Activated CD8-positive, alpha-beta memory T cell treated with anti-CD3 and anti-CD28 coated beads for 1 hour (primary cell): ENCODE measurements around the gene PPP1R26.
"Not testable (repeated sequence)": the region's sequence is repeated elsewhere in the genome, so short reads cannot be mapped to it uniquely, and the experiment has no call there.

Experiments used
- DNase-seq, 2 donors: peaks; one replicate each; pipeline ENCODE4 v3.0.0-alpha.2; 2020; ENCODE audit warnings: low read depth in 1 of 2; ENCODE audit errors: extremely low read depth in 1 of 2

The PPP1R26 gene, protein sequence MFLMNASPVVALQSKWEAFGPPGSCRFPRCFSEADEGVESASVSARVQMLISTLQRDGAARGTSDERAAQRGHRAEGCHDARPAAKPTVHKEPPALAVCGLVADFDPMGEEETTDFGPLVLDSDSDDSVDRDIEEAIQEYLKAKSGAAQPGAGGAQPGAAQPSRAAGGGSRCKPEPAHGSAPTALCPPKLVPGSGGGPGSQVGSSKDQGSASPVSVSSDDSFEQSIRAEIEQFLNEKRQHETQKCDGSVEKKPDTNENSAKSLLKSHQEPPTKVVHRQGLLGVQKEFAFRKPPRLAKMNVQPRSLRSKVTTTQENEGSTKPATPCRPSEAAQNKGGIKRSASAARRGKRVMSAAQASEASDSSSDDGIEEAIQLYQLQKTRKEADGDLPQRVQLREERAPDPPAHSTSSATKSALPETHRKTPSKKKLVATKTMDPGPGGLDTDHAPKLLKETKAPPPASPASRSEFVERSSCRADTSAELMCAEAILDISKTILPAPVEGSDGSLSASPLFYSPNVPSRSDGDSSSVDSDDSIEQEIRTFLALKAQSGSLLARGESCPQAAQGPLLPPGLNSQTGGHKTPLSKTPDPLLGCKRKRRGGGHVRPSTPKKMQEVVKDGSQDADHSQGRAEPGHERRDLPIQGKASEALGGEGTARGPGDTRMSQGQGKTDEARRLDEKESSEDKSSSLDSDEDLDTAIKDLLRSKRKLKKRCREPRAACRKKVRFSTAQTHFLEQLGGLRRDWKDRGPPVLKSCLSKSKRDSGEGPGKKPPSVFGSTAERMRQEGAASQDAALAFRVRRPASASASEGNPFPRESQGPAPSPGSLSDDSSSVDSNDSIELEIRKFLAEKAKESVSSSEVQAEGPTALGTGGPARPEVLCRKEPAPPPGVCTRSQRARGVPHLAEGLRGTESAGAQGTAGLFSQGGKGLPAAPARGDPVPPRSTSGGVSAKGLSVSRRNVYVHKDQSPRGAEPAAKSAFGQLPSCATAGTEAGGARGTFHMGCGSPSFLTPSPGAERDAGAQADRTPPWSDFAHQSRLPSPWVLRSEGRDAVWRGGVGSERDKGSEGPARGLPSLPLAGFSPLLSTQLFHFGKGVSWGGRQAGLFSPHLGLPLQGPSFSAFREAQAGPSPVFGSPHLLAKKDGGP (N-terminal part only)

DNA sequence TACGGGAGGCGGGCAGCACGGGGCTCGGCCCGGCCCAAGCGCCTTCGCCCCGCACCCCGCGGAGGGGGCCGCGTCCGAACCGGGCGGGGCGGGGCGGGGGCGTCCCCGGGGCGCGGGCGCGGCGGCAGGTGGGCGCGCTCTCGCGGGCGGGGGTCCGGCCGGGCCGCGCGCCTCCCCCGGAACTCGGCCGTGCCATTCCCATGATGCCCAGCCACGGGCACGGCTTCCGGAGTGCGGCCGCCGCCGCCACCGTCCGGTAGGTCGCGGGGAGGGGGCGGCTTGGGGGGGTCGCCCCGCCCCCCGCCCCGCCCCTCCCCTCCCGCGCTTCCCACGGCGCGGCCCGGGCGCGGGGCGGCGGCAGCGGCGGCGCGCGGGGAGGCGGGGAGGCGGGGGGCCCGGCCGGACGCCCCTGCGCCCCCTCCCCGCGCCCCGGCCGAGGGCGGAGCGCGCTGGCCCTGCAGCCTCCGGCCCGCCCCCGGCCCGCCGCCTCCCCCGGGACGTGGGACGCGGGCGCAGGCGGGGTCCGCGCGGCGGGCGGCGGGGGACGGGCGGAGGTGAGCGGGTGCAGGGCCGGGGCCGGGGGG, at the start of gene PPP1R26:
TSS of gene PPP1R26 (plus strand) at position 314 of the 584 bp plus-strand sequence. CDS start 4,729 bp downstream, outside the sequence.
- no peak for DNase-seq

- no peak for DNase-seq
These were observed 42.3 kb upstream of the PPP1R26 start for GRCh38 chr9:135437259-135437658.

- not testable (repeated sequence) for DNase-seq
These were observed 41.9 kb upstream of the PPP1R26 start for GRCh38 chr9:135437696-135438095.

DNA sequence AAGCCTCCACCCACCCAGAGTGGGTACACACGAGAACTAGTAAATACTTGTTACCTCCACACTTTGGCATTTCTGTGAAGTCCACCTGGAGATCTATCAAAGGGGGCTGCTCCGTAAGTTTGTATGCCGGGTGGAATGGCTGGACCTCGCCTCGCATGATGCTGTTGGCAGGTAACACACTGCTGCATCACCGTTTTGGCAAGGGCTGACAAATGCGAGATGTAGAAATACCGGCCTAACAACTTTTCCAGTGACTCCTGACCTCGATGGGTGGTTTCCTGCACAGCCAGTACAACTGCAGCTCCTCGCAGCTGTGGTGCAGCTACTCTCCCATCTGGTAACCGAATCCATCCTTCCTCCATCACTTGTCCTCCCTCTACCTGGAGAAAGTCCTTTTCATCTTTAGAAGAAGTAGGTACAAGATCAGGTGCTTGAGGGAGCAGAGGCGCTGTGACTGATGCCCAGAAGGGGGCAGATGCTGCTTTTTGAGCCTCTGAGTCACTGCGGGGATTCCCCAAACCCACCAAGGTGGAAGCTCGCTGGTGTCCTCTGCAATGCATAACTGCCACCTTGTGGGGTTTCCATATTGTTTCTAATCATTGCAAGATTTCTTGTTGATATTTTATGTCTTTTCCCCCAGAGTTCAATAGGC, 40.9 kb upstream of the PPP1R26 start:
- not testable (repeated sequence) for DNase-seq

DNA sequence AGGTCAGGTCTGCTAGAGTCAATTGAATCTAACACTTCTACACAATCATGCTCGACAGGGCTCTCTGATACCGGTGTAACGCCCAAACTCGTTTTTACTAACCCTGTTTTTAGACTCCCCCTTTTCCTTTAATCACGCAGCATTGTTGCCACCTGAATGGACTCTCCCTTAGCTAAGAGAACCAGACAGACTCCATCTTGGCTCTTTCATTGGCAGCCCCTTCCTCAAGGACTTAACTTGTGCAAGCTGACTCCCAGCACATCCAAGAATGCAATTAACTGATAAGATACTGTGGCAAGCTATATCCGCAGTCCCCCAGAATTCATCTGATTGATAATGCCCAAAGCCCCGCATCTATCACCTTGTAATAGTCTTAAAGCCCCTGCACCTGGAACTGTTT, 40.1 kb upstream of the PPP1R26 start:
- DNase-seq, result not testable (repeated sequence)

DNA sequence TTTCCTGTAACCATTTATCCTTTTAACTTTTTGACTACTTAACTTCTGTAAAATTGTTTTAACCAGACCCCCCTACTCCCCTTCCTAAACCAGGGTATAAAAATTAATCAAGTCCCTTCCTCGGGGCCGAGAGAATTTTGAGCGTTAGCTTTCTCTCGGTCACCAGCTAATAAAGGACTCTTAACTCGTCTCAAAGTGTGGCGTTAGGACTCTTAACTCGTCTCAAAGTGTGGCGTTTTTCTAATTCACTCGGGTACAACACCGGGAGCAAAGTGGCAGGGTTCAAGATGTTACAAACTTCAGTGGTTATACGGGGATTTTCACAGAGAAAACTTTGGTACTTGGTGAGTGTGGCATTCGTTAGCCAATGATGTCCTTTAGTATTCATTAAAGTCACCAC, 39.7 kb upstream of the PPP1R26 start:
- no peak for DNase-seq

- DNase-seq, result no peak
These were observed 39.0 kb upstream of the PPP1R26 start for GRCh38 chr9:135440620-135441019.

GRCh38 chr9:135441105-135442071, 38.2 kb upstream of the PPP1R26 start:
- not testable (repeated sequence) for DNase-seq

GRCh38 chr9:135442075-135442474, 37.5 kb upstream of the PPP1R26 start:
- no peak for DNase-seq

DNA sequence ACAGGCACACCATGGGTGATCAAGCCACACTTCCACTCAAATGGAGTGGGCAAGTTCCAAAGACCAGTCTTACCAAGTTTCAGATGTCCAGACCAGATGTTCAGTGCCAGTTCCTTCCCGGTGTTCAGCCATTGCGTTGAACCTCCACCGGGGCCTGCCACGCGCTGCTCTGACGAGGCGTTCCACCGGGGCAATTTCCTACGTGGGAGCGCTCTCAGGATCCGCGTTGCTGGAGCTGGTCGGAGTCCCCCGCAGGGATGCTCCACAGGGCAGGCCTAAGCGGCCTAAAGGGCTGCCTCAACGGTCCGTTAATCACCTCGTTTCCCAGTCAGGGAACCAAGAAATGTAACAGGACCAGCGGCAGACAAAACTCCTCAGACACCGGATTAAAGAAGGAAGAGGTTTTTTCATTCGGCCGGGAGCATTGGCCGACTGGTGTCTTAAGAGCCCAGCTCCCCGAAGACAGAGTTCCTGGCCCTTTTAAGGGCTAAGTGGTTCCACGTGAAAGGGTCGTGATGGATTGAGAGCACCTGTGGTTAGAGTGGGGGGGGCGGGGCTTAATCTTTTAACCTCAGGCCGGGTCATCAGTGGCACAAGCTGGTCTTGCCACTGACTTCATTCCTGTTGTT, 35.7 kb upstream of the PPP1R26 start:
- DNase-seq, result no peak

DNA sequence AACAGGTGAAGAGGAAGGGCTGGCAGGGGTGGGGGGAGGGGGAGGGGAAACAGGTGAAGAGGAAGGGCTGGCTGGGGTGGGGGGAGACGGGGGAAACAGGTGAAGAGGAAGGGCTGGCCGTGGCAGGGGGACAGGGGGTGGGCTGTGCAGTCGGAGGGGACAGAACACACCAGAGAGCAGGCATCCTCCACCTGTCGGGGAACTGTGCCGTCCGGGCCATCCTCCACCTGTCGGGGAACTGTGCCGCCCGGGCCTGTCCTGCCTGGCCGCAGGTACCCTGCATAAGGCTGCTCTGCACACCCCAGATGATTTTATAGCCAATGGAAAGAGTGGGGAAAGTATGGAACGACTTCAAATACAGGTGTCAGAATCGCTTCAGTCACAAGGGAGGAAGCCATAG, 32.5 kb upstream of the PPP1R26 start:
- no peak for DNase-seq

GRCh38 chr9:135448663-135449100, 30.9 kb upstream of the PPP1R26 start:
- no peak for DNase-seq

DNA sequence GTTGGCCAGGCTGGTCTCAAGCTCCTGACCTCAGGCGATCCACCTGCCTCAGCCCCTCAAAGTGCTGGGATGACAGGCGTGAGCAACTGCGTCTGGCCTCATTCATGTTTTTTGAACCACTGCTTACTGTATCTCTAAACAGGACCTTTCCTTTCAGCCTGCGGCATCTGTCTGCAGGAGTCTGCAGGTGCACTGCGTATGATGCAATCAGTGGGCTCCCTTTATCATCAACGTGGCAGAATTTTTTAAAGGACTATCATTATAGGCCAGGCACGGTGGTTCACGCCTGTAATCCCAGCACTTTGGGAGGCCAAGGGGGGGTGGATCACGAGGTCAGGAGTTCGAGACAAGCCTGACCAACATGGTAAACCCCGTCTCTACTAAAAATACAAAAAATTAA, 30.1 kb upstream of the PPP1R26 start:
- DNase-seq, result not testable (repeated sequence)

DNA sequence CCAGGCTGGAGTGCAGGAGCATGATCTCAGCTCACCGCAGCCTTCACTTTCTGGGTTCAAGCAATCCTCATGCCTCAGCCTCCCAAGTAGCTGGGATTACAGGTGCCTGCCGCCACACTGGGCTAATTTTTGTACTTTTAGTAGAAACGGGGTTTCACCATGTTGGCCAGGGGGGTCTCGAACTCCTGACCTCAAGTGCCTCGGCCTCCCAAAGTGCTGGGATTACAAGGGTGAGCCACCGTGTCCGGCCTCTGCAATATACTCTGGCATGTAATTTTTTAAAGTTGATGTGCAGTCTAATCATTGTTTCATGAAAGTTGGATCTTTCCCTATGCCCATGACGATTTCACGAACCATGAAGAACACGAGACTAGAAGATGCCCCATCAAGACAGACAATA, 28.6 kb upstream of the PPP1R26 start:
- DNase-seq, result no peak

DNA sequence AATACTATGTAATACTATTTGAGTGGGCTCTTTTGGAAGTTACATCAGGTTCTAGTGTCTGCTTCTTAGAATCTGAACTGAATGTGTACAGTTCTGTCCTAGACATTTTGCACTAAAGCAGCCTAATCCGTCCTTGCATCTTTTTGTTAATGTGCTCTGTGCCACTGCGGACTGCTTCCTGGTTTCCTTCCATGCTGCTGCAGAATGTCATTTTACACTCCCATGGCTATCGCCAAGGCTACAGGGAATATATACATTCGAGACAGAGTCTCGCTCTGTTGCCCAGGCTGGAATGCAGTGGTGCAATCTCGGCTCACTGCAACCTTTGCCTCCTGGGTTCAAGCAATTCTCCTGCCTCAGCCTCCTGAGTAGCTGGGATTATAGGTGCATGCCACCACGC, 27.7 kb upstream of the PPP1R26 start:
- DNase-seq, result not testable (repeated sequence)

GRCh38 chr9:135454737-135455136, 24.8 kb upstream of the PPP1R26 start:
- DNase-seq, result no peak

DNA sequence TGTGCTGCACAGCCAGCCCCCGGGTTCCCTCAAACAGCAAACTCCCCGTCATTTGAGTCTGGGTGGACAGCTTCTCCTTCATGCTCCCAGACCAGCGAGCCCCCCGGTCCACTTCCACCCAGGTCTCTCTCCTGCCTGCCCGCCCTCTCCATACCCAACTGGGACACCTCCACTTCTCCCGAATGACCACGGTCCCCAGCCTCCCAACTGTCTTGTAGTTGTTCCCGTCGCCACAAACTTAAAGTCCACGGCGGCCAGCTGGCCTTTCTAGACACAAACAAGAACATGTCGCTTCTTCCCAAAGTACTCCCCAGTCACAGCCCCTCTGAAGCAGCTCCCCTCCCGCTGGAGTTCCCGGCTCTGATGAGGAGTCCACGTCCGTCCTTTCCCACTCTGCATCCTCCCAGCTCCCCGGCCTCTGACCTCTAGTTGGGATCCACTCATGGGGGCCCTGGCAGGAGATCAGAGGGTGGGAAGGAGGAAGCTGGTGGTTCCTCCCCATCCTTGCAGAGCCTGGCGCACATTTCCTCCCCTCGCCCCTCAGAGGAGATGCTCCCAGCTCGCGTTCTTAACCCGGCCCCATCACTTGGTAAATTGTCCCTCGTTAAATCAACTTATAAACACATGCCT, 24.1 kb upstream of the PPP1R26 start:
- no peak for DNase-seq

GRCh38 chr9:135456436-135457104, 23.0 kb upstream of the PPP1R26 start:
- no peak for DNase-seq
